Measurements from ENCODE around the gene CIAO1.

CIAO1 gene

DNA sequence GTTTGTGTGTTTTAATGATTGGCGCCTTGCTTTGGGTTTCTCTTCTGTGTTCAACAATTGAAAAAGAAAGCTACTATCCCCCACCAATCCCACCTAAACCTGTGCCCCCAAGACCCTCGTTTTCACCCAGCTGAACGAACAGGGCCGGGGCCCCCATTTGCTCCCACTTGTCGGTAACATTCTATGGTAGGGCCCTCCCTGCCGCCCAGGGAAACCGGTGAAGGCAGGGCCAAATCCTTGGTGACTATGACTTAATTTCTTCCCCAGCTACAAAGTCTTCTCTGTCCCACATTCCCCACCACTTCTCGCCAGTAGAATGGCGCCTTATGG, 39.9 kb downstream of the CIAO1 start:
- TF ChIP-seq, protein P1, sequence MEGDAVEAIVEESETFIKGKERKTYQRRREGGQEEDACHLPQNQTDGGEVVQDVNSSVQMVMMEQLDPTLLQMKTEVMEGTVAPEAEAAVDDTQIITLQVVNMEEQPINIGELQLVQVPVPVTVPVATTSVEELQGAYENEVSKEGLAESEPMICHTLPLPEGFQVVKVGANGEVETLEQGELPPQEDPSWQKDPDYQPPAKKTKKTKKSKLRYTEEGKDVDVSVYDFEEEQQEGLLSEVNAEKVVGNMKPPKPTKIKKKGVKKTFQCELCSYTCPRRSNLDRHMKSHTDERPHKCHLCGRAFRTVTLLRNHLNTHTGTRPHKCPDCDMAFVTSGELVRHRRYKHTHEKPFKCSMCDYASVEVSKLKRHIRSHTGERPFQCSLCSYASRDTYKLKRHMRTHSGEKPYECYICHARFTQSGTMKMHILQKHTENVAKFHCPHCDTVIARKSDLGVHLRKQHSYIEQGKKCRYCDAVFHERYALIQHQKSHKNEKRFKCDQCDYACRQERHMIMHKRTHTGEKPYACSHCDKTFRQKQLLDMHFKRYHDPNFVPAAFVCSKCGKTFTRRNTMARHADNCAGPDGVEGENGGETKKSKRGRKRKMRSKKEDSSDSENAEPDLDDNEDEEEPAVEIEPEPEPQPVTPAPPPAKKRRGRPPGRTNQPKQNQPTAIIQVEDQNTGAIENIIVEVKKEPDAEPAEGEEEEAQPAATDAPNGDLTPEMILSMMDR (IDR thresholded peaks at IDR 0.05; ENCODE audit: low read depth, low read length) = no peak
- DNase-seq (ENCODE audit: extremely low read depth, low read depth) = no peak

GRCh38 chr2:96306370-96306769, 40.3 kb downstream of the CIAO1 start:
- TF ChIP-seq, protein P1 (IDR thresholded peaks at IDR 0.05; ENCODE audit: low read depth, low read length) = no peak
- DNase-seq (ENCODE audit: extremely low read depth, low read depth) = no peak

- DNase-seq (ENCODE audit: extremely low read depth, low read depth) = no peak
- TF ChIP-seq, protein P1 (IDR thresholded peaks at IDR 0.05; ENCODE audit: low read depth, low read length) = no peak
Observed at GRCh38 chr2:96308248-96308647, 42.2 kb downstream of the CIAO1 start.

GRCh38 chr2:96315005-96315399, 49.0 kb downstream of the CIAO1 start:
- TF ChIP-seq, protein P1 (IDR thresholded peaks at IDR 0.05; ENCODE audit: low read depth, low read length) = no peak
- DNase-seq (ENCODE audit: extremely low read depth, low read depth) = no peak

DNA sequence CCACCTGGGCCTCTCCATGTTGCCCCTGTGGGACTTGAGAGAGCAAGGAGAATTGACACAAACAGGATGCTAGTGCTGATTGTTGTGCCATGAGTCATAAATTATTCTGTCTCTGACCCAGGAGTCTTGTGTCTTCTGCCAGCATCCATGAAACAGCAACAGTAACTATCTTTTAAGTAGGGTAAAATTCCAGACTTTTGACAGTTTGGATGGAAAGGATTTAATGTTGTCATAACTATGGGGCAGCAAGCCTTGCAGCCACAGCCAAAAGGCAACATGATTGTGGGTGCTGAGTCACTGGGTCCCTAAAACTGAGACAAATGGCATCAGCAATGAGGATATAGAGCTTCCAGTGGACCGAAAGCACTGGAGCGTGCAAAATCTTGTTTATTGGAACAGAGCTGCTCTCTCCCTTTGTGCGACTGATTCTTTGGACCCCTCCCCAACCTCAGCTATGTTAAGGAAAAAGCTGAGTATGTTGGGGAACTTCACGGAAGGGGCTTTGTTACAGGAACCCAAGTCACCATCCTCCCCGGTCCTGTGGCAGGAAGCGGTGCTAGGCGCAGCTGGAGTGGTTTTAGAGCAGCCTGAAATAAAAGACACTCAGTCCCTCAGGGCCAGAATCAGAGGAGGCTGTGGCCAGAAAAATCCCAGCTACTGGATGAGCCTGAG, 49.5 kb downstream of the CIAO1 start:
- no peak for DNase-seq (ENCODE audit: extremely low read depth, low read depth)
- TF ChIP-seq, protein P1 (IDR thresholded peaks at IDR 0.05; ENCODE audit: low read depth, low read length) = no peak

DNA sequence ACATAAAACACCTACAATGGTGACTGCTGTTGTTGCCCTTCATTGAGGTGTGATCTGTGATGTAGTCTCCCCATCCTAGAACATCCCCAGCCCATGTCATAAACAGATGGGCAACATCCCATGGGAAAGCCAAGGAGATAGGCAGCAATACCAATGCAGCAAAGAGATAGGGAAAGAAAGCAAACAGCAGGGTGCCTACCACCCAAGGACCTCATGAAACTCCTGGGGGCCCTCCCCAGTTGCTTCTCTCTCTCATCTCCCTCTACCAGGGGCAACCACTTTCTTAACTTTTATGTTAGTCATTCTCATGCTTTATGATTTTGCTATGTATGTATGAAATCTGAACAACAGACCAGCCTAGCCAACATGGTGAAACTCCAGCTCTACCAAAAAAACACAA, 51.0 kb downstream of the CIAO1 start:
- no peak for DNase-seq (ENCODE audit: extremely low read depth, low read depth)
- TF ChIP-seq, protein P1 (IDR thresholded peaks at IDR 0.05; ENCODE audit: low read depth, low read length) = no peak

DNA sequence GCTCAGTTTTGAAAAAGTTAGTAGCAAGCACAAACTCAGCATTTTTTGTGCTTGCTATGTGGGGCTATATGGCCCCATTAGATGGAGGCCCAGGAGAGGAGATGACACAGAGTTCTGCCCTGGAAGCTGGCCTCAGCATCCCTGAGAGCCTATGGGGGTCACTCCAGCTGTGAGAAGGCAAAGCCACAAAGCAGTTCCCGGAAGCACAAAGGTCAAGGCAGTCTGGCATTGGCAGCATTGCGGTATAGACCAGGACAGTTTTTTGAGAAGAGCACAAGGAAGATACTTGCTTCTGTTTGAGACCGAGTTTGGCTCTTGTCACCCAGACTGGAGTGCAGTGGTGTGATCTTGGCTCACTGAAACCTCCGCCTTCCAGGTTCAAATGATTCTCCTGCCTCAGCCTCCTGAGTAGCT, 51.6 kb downstream of the CIAO1 start:
- DNase-seq (ENCODE audit: extremely low read depth, low read depth) = no peak
- TF ChIP-seq, protein P1 (IDR thresholded peaks at IDR 0.05; ENCODE audit: low read depth, low read length) = no peak

Measured in AG09319 (cell line).